NCI-H2107 (cell line): Measurements from ENCODE around the gene PCNX2.

Source experiments
- DNase-seq: peaks from one replicate; lab custom pipeline; 2025; lab: John Stamatoyannopoulos, UW

The PCNX2 gene

DNA sequence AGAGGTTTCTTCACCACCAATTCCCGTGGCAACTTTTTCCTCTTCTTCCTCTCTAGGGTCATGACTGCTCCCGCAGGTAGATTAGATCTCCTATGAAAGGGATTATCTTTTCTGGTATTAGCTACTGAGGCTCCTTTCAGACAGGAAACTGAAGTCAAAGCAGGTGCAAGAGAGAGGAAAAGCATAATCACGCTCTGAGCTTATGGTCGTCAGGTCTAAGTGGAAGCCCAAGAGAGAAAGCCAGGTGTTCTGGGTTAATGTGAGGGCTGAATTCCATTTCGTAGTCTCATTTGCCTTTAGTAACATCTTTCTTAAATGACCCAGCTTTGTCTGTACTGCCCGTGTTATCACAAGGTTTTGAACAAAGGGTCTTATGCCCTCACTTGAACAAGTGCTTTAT, 23.7 kb upstream of the PCNX2 start:
- no peak for DNase-seq

DNA sequence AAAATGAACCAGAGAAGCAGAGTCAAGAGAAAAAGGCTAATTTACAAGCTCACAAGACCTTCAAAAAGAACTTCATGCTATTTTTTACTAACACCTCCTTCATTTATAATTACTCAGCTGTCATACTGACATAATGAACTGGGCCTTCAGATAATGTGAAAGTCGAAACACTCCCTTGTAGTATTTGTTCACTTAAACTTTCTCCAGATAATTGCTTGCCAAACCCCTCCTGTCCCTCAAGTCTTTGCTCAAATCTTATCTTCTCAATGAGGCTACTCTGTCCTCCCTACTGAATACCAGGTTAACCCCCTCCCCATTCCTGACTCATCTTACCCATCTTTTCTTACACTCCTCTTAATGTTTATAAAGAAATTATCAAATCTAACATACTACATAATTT, 20.9 kb upstream of the PCNX2 start:
- DNase-seq: no peak

DNA sequence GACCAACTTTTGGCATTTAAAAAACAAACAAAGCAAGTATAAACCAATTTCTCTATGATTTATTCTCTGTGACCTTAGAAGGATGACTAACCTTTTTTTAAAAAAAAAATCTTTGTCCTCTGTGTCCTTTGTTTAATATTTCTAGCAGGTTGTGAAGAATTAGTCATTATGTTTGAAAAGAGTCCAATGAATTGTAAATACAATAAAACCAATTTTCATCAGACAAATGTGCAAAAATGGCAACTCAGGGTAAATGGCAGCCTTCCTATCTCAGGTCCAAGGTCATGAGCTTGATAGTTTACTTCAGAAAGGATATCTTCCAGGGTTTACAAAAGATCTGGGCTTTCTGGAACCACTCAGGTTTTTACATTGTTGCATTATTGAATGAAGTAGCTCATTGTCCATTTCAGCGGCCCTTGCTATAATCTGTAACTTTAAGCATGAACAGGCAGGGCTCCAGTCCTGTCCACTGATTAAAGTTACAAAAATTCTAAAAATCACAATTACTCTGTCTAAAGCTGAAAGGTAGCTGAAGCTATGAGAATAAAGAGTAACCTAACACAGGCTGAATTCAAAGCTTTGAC, 20.3 kb upstream of the PCNX2 start:
- DNase-seq: no peak

DNA sequence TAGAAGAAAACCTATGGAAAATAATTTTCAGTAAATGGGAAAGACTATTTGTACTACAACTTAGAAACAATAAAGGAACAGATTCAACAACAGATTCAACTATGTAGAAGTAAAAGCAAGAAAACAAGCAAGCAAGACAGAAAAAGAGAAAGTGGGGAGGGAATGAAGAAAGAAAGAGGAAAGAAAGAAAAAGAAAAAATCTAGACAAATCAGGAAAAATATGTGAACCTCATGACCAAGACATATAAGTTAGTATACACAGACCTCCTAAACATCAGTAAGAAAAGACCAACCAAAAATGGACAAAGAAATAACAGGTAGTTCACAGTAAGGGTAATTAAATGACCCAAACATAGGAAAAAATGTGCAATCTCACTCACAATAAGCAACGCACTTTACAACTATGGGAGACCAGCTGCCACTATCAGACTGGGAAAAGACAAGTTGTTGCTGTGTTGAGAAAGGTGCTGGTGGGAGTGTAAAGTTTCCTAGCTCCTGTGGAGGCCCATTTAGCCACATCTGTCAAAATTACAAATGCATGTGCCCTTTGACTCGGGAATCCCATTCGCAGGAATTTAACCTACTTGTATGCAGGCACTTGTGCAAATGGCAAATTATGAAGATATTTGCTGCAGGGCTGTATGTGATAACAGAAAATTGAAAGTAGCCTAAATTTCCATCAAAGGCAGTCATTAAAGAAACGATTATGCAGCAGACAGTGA, 18.1 kb upstream of the PCNX2 start:
- no peak for DNase-seq

DNA sequence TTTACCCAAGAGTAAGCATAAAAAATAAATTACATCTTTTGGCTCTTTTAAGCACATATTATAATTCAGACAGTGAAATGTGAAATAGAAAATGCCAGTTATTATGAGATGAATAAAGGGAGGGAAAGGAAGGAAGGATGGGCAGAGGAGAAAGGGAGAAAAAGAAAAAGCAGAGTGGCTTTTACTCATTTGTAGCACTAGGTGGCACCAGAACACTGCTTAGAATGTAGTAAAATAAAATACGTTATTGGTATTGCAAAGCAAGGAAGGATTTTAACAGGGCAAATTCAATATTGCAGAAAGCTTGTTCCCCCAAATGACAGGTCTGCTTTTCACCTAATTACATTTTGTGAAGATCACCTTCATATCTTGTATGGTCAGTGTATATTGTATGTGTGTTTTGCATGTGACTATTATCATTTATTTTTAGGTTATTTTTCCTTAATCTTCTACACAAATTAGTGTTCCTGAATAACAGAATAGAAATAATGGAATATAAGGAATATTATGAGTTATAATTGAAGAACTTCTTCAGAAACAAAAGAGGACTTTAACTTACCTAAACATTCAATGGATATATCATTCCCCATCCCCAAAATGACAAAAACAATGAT, 9.1 kb upstream of the PCNX2 start:
- peak; percentile 30 for DNase-seq

DNA sequence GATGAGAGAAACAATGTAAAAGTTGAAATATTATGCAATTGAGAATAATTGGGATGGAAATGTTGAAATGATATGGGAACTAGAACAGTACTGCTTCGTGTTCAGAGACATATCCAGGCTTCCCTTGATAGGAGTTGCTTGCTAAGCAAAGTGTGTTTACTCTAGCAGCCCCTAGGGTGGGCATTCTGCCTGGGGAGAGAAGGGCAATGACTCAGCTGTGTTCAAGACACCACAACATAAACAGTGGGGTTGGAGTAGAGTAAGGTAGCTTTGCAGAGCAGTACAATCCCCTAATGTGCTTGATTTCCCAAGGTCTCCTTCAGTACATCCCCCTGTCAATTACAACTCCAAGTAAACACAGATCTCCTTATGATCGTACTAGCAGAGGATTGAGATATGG, 4.8 kb upstream of the PCNX2 start:
- DNase-seq: no peak

DNA sequence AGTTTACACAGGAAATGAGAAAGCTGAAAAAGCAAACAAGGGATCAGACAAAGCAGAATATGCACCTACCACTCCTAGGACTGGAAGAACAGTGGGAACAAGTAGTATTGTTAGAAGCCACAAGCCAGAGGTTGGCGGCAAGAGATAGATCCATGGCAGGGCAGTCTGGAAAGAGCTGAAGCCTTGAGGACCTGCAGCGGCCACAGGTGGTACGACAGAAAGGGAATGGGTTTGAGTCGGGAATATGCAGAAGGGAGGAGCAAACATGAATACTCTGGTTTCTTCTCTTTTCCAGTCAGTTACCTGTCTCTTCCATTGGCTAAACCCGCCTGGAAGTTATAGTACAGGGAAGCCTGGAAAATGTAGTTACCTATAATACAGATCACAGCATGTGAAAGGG, 3.9 kb upstream of the PCNX2 start:
- no peak for DNase-seq

DNA sequence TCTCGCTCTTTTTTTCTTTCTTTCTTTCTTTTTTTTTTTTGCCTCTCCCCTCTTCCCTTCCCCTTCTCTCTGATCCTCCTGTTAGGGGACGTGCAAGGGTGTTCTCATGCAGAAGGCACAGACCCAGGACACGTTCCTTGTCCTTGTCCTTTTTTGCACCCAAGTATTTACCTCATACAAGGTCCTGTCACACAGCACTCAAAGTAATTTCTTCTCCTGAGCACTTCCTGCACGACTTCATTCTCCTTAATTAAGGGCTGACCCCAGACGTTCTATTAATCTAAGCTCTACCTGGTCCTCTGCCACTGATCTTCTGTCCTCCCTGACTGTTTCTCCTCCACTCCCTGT, 424 bp upstream of the PCNX2 start:
- DNase-seq: no peak

DNA sequence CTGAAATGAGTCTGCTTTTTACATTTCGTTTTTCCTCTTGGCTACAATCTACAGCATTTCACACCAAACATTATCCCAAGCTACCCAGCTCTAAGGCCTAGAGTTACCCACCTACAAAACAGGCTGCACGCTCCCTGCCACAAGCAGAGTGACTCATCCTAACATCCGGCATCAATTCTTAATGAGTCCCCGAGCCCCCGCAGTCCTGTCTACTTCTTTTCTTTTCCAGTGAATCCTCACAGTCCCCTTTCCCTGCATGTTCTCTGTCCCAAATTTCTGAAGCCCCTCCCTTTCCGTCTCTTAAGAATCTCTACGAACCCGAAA, 650 bp downstream of the PCNX2 start:
- DNase-seq: peak; percentile 13

DNA sequence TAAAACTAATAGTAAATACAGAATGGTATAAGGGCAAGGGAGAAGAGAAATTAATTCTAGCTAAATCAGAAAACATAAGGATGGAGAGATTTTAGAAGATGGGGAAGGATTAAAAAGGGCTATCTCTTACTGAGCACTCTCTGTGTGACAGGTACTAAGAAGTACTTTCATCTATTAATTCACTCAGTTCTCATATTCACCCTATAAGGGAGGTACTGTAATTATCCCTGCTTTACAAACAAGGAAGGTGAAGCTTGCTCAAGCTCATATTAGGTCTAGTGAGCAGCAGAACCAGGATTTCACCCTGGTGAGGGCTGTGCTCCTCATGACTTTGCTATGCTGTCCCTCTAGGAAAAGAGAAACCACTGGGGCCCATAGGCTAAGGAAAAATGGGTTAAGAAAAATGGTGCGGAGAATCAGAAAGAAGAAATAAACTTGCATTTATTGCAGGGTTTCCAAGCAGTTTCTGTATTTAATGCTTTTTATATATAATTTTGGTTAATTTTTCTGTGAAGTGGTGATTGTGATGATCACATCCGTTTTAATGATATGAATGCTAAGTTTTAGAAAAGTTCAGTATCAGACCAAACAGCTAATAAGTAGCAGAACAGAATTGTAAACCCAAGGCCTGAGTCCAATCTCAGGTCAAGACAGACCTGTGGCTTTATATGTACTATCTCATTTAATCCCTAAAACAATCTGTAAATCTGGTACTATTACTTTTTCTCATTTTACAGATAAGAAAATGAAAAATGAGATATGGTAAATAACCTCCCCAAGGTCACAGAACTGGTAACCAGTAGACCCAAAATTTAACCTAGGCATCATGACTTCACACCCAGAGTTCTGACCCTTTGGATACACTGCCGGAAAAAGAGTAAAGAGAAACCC, 1.7 kb downstream of the PCNX2 start:
- no peak for DNase-seq

DNA sequence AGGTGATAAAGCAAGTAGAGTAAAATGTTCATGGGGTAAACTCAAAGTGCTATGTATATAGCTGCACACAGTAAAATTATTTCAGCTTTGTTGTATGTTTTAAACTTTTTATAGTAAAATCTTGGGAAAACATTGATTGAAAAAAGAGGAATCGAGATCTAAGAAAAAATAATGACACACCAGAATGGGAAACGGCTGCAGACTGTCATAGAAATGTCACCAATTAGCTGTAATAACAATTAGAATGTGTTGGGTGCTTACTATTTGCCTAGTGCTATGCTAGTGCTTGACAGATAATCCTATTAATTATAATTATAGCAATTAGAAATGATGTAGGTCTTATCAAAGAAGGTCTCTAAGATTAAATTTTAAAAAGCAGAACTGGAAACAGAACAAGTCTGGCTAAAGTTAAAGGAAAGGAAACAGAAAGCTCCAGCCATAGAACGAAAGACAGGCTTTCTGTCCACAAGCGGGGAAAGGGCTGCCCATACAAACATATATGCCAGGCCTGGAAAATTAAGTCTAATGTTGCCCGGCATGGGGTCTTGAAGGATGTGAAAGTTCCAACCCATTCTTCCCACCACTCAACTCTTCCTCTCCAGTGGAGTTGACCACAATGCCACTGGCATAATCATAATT, 5.0 kb downstream of the PCNX2 start:
- DNase-seq: no peak

DNA sequence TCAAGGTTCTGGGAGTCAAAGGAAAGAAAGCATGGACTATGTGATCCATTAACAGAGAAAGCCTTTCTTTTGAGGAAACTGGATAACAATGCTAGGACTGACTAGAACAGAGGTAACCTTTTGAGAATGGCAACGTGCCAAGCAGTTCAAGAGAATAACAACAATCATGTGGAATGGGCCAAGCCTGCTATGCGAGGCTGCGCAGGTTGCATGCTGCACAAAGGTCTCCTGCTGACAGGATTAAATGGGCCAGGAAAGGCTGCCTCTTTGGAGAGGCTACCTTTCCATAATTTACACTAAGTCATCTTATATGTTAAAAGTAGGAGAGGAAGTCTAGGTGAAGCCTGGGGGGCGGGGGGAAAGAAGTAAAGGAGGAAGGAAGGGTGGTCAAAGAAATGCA, 5.8 kb downstream of the PCNX2 start:
- DNase-seq: peak; percentile 85

DNA sequence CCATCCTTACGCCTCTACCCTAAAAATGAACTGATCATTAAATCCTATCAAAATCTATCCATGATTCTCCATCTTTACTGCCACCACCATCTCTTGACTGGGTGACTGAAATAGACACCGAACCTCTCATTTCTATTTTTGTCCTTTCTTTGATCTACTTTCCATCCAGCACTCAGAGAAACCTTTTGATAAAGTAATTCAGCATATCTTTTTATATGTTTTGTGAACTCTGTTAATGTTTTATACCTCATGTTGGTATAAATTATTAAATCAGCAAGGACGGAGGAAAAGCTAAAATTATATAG, 13.0 kb downstream of the PCNX2 start:
- no peak for DNase-seq

DNA sequence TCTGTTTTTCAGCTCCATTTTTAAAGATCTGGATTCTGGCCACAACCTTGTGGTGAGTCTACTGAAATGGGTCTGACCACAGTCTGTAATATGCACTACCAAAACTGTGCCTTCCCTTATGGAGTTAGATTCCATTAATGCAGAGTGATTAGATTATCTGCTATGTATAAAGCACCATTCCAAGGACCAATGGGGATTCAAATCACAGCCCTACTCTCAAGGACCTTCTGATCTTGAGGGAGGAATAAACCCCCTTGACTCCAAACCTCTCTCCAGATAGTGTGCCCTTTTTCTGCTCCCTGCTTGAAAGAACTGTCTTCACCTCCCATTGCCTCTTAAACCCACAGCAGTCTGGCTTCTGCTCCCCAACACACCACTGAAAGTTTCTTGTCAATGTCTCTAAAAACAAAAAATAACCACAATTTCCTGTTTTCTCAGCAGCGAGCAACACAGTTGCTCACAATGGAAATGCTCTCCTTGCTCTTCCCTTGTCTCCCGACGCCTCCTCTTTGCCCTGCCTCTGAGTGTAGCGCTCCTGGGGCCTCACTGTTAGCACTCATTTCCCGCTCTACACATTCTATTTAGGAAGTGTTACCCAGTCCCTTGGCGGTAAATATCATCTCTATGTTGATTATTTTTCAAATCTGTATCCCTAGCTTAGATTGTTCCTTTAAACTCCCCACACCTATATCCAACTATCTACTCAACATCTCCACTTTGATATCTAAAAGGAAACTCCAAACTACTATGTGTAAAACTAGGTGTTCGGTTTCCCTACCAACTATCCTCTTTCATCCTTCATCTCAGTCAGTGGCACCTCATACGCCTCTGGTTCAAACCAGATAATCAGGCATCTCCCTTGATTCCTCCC, 13.6 kb downstream of the PCNX2 start:
- no peak for DNase-seq

DNA sequence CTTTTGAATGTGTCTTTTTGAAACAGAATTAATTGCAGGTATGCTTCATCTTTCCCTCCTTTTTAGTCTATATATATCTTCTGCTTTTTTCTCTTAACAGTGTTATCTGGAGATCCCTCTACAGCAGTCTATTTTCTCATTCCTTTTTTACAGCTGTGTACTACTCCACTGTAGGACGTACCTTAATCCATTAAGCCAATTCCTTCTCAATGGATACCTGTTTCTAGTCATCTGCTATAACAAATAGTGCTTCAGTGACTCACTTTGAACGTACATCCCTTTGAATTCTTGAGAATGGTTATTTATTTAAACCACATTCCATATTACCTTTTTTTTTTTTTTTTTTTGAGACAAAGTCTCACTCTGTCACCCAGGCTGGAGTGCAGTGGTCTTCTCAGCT, 15.6 kb downstream of the PCNX2 start:
- no peak for DNase-seq

DNA sequence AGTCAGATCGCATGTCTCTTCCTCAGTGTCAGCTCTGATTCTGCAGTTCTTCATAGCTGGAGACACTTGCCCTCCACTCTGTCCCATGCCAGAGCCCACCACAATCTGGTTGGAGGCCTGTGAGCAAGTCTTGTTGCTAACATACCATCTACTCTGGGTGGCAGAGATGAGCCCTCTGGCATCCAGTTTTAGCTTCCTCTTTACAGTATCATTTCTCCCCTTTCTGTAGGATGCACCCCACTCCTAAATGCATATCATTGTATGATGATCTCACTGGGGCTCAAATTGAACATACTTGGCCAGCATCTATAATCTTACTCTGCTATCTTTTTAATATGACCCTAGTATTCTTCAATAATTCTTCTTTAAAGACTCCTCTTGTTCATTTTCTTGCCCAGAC, 16.9 kb downstream of the PCNX2 start:
- DNase-seq: no peak

DNA sequence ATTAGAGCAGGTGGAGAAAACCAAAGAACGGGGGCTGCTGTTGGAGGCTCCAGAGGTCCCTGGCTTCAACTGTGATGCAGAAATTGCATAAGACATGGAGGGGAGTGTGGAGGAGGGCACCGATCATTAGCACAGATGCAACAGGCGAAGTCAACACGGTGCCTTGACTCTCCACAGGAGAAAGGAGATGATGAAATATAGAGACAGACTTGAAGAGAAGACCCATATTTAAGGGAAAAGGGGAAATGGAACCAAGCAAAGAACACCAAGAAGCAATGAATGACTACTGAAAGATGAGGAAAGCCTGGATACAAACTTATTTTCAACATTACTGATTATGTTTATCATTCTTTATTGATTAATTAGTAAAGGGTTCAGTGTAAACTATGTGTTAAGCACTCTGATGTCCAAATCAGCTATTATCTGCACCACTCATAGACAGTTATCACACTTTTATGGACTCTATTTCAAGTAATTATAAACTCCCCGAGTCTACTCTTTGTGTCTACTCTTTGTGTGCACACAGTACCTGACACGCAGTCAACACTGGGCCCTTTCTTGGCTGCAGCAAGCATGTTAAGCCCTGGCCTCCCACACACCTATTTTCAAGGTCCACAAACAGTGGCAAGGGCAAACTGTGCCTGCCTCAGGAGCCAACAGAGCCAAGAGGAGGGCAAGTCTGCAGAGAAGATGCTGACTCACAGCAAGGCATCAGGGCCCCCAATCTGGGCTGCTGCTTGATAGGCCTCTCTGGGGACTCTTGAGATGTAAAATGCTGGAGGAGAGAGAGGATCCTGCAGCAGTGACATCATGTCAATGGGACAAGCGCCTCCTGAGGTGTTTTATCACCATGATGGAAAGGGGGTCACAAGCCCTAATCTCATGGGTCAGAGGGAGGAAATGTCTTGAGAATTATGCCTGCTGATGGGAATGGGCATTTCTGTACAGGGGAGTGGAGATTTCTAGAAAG, 17.6 kb downstream of the PCNX2 start:
- DNase-seq: no peak

DNA sequence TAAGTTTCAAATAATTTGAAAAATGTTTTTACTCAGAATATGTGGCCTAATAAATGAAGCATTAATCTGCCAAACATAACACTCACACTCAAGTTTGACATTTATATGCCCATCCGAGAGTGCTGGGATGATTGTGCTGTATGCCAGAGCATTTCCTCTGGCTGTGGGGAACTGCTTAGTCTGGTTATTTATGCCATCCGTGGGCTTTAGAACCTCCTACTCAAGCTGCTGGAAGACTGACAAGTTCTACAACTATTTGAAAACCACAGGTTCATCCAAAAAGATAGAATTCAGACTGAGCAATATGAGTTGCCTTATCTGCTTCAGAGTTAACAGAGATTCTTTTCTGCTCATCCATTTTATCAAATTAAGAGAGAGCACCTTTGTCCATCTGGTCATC, 25.9 kb downstream of the PCNX2 start:
- no peak for DNase-seq

DNA sequence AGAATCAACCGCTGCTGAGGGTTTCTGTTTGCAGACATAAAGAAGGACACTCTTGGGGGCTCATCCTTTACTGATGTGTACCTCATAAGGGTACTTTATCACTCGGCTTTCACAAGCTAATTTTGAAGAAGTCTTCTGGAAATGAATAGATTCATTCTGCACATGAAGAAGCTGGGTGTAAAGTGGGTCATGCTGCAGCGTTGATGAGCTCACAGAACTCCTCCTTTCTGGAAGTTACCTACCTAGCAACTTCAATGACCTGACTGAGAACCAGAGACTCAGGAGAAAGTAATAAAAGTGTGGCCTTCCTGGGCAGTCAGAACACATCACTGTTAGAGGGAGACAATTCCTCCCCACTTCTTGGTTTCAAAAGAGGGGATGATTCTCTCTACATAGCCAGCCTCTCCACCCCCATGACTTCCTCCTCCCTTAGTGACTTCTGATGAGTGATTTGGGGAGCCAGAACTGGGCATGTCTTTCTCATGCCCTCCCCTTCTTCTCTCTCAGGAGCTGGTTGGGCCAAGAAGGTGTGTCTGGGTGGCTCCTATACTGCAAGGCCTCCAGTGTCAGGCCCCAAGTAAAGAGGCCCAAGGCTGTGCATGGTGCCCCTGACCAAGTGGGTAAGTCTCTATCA, 27.0 kb downstream of the PCNX2 start:
- no peak for DNase-seq

DNA sequence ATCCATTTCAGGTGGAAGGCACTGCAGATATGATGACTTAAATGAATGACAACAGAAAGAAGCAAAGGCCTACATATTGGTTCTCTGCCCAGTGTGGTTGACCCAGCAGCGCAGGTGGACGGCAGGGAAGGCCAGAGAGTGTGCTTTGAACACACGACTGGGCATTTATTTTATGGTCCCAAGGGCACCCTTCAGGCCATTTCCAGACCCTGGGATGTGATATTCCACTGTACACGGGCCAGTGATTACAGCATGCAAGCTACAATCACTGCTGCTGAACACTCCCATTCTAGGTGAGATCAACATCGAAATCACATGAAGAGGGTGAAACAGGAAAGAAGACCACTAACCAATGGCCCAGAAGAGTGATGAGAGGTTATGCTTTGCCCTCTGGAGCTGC, 33.8 kb downstream of the PCNX2 start:
- DNase-seq: no peak
